Smooth muscle cell (in vitro differentiated cells): ENCODE measurements around the gene SPSB3. TPM values are rescaled to one million over a fixed set of nuclear protein-coding genes. Genes with fewer than 3 reads are reported as not detected.
A peak's percentile ranks its signal among the peaks of the same experiment; 100 is the strongest.

Experiments
- DNase-seq: peaks from one replicate; lab custom pipeline; 2025; ENCODE audit not compliant: unreplicated experiment; lab: John Stamatoyannopoulos, UW
- H2AFZ ChIP-seq: fragments of 200-600 bp; sonication (generic); 2 replicates; pipeline ENCODE4 v1.6.0; 2016; ENCODE audit warnings: antibody characterized with exemption, low read depth, mild to moderate bottlenecking
- H3F3A ChIP-seq: fragments of 200-600 bp; sonication (generic); 2 replicates; pipeline ENCODE4 v1.6.0; 2017; ENCODE audit warnings: antibody characterized with exemption, low read depth
- H3K27ac ChIP-seq: fragments of 200-600 bp; sonication (generic); 2 replicates; pipeline ENCODE4 v1.5.1; 2016; ENCODE audit warnings: low read depth, mild to moderate bottlenecking
- H3K27me3 ChIP-seq: fragments of 200-600 bp; sonication (generic); 2 replicates; pipeline ENCODE4 v1.6.1; 2016; ENCODE audit warnings: low read depth, mild to moderate bottlenecking
- H3K36me3 ChIP-seq: fragments of 200-600 bp; sonication (generic); 2 replicates; pipeline ENCODE4 v1.5.1; 2016; ENCODE audit warnings: low read depth
- H3K4me1 ChIP-seq: fragments of 200-600 bp; sonication (generic); 2 replicates; pipeline ENCODE4 v1.5.1; 2016; ENCODE audit warnings: low read depth
- H3K4me2 ChIP-seq: fragments of 200-600 bp; sonication (generic); 2 replicates; pipeline ENCODE4 v1.6.0; 2016; ENCODE audit warnings: mild to moderate bottlenecking
- H3K4me3 ChIP-seq: fragments of 200-600 bp; sonication (generic); 2 replicates; pipeline ENCODE4 v1.5.1; 2016; ENCODE audit warnings: mild to moderate bottlenecking
- H3K79me2 ChIP-seq: fragments of 200-600 bp; sonication (generic); 2 replicates; pipeline ENCODE4 v1.6.0; 2016; ENCODE audit warnings: low read depth, mild to moderate bottlenecking
- H3K9ac ChIP-seq: fragments of 200-600 bp; sonication (generic); 2 replicates; pipeline ENCODE4 v1.6.0; 2016; ENCODE audit warnings: low read depth
- H3K9me3 ChIP-seq: fragments of 200-600 bp; sonication (generic); replicated peaks from 2 replicates; pipeline ENCODE4 v1.5.1; 2016; ENCODE audit warnings: low read depth
- H4K20me1 ChIP-seq: fragments of 200-600 bp; sonication (generic); 2 replicates; pipeline ENCODE4 v1.6.0; 2016; ENCODE audit warnings: low read depth
- CTCF ChIP-seq: fragments of 200-600 bp; sonication (generic); IDR thresholded peaks from 2 replicates; pipeline ENCODE4 v1.5.1; 2017; ENCODE audit warnings: borderline replicate concordance, mild to moderate bottlenecking, antibody characterized with exemption; ENCODE audit not compliant: insufficient read depth, poor library complexity, severe bottlenecking
- WGBS: methylation state at CpG from one replicate; pipeline ENCODE4 v1.1.7; 2016; ENCODE audit warnings: low lambda C conversion rate; 5-methylcytosine and 5-hydroxymethylcytosine counted together
- polyA plus RNA-seq: library from polyadenylated mRNA; unstranded; fragments of >200 nt; fragmentation: Nextera tagmentation; extraction: Ambion mirVana; gene quantifications from 2 replicates; pipeline ENCODE4 v1.2.1, GENCODE V29; 2016
- total RNA-seq: library from RNA; depleted of rRNA; stranded (reverse); fragments of >200 nt; gene quantifications from 2 replicates; pipeline ENCODE4 v1.2.3, GENCODE V29; 2014

SPSB3 gene
- total and polyA plus RNA-seq, 2 experiments from 2014 or later, result 25.1 to 49.8 TPM

- Histone ChIP-seq H4K20me1 (peaks cover 23% of the 10 kb centered on the region), H3K27ac (peak within 1 kb of the TSS; percentile 68), H3K9me3 (no peaks in the 10 kb centered on the region), H3K79me2 (peaks cover 24% of the 10 kb centered on the region), H3K4me2 (peak within 1 kb of the TSS; percentile 100), H2AFZ (peak within 1 kb of the TSS; percentile 15), H3K9ac (peak within 1 kb of the TSS; percentile 86), H3K36me3 (no peaks in the 10 kb centered on the region), H3K4me1 (peaks cover 20% of the 10 kb centered on the region), H3K27me3 (no peaks in the 10 kb centered on the region), H3K4me3 (peak within 1 kb of the TSS; percentile 83), H3F3A (peaks cover 8% of the 10 kb centered on the region)
- 1% methylated on average over 53 of the region's 53 CpGs for WGBS
- DNase-seq, result no peak
- TF ChIP-seq CTCF, result no peak
Observed at GRCh38 chr16:1772362-1772907, 9.9 kb downstream of the SPSB3 start, which contains the start of gene EME2. TSS of gene EME2 (plus strand) at chr16:1772810. CDS start at chr16:1773228, 418 bp downstream.

DNA sequence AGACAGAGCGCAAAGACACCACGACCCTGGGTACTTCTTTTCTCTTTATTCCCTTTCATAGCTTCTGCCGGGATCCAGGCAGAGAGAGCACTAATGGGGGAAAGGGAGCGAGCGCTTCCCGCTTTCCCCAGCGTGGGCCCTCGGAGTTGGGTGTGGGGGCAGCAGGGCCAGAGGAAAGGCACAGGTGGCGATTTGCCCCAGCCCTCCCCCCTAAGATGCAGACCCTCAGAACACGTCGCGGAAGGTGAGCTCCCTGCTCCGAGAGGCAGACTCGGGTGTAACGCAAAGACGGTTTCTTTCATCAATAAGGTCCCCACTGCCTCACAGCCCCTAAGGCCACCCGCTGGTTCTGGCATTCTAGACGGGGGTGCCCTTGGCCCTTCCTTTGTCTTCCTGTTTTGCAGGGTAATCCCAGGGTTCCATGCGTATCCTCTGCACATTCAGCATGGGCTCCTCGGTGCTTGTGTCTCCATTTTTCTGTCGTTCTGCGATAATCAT is 10.5 kb downstream of the SPSB3 start:
- H3K9ac ChIP-seq, result peak overlapping the region; percentile 51
- no peak overlapping the region for H2AFZ ChIP-seq
- no peaks in the 10 kb centered on the region for H3K9me3 ChIP-seq
- peak overlapping the region; percentile 83 for H3K4me3 ChIP-seq
- H3K36me3 ChIP-seq, result no peaks in the 10 kb centered on the region
- peak overlapping the region; percentile 100 for H3K4me2 ChIP-seq
- no peak for DNase-seq
- no peaks in the 10 kb centered on the region for H3K27me3 ChIP-seq
- H4K20me1 ChIP-seq, result peaks cover 23% of the 10 kb centered on the region
- H3F3A ChIP-seq, result peaks cover 8% of the 10 kb centered on the region
- H3K27ac ChIP-seq, result peak overlapping the region; percentile 68
- 6% methylated on average over 21 of the region's 22 CpGs for WGBS
- peaks cover 24% of the 10 kb centered on the region for H3K79me2 ChIP-seq
- H3K4me1 ChIP-seq, result peaks cover 20% of the 10 kb centered on the region
- TF ChIP-seq CTCF, result no peak

DNA sequence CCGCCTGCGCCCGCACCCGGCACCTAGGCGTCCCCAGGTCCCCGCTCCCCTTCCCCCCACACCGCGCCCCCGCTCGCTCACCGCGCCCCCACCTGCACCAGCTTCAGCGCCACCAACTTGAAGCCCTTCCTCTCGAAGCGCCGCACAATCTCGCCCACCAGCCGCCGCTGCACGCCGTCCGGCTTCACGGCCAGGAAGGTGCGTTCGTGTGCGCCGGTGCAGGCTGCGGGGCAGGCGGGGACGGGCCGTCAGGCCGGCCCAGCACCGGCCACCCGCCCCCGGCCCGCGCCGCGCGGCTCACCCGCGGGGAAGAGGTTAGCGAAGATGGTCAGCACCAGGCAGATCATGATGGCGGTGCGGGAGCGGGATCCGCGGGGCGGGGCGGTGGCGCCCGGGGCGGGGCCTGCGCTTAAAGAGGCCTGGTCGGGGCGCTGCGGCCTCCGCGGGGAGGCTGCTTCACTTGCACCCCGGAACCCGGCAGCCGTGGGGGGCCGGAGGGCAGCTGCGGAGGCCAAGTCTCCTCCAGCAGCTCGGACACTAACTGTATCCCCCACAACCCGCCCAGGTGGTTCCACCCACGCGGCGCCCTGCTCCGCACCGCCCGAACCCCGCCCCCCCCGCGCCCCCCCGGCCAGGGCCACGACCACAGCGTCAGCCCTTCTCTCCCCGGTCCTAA is 11.0 kb downstream of the SPSB3 start, which contains the start of gene NME3:
Gene NME3, minus strand, starts transcription at position 356 of the 676 bp plus-strand sequence. Its CDS starts 9 bp downstream, at position 347.
- Histone ChIP-seq H3F3A (peaks cover 8% of the 10 kb centered on the region), H3K9me3 (no peaks in the 10 kb centered on the region), H4K20me1 (peaks cover 23% of the 10 kb centered on the region), H3K4me2 (peak within 1 kb of the TSS; percentile 100), H3K27ac (peak within 1 kb of the TSS; percentile 68), H3K36me3 (no peaks in the 10 kb centered on the region), H2AFZ (no peak within 1 kb of the TSS), H3K9ac (peak within 1 kb of the TSS; percentile 86), H3K4me3 (peak within 1 kb of the TSS; percentile 83), H3K4me1 (peaks cover 20% of the 10 kb centered on the region), H3K27me3 (no peaks in the 10 kb centered on the region), H3K79me2 (peaks cover 24% of the 10 kb centered on the region)
- peak; percentile 35 for DNase-seq
- TF ChIP-seq CTCF, result no peak
- WGBS, result 2% methylated on average over 34 of the region's 79 CpGs
